HG02970 (cell line): Measurements from ENCODE around the gene SLC7A9.

Experiments
- ATAC-seq: cut with Tn5 transposase; IDR thresholded peaks from one replicate; pipeline ENCODE4 v1.9.1; 2021; ENCODE audit warnings: mild to moderate bottlenecking, moderate library complexity, moderate number of reproducible peaks; ENCODE audit not compliant: unreplicated experiment, low FRiP score

SLC7A9 gene

GRCh38 chr19:32869369-32869965 lies at the start of gene SLC7A9:
TSS of gene SLC7A9 (minus strand) at chr19:32869767. CDS start at chr19:32868534, 1,233 bp downstream.
- no peak for ATAC-seq

DNA sequence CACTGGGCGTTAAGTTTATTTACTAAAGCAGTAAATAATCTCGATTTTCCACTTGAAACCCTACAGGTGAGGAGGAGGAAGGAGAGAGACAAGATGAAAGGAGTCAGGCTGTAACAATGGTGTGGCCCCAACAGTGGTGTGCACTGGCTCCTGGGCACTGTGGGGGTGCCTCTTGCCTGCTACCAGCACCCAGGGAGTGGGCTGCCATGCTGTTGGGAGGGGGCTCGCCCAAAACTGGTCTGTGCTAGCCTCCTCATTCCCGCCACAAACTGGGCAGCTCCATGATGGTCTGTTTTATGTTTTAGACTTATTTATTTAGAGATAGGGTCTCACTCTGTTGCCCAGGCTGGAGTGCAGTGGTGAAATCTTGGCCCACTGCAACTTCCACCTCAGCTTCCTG lies 49.8 kb upstream of the SLC7A9 start:
- ATAC-seq: no peak

GRCh38 chr19:32917616-32917996 lies 48.0 kb upstream of the SLC7A9 start:
- no peak for ATAC-seq

GRCh38 chr19:32916969-32917615 lies 47.5 kb upstream of the SLC7A9 start:
- ATAC-seq: no peak

DNA sequence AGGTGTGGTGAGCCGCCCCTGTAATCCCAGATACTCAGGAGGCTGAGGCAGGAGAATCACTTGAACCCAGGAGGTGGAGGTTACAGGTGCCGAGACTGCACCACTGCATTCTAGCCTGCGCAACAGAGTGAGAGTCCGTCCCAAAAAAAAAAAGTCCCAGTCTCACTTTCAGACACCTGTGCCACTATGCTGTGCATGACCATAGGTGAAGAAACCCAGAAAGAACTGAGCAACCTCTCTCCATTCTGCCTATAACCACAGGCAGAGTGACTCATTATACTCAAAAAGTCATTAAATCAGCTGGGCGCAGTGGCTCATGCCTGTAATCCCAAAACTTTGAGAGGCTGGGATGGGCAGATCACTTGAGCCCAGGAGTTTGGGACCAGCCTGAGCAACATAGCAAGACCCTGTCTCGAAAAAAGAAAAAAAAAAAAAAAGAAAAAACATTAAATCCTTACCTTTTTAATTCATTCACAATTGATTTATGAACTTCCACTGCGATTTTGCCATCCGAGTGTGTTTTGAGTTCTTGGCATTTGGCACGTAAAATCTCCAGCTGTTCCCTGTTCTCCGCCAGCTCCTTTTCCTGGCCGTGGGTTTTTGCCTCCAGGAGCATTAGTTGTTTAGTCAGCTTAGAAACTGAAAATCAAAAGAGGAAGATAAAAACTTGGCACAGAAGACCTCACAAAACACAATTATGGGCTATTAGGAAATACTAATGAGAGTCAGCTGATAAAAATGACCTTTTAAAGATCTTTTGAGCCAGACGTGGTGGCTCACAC lies 45.5 kb upstream of the SLC7A9 start:
- ATAC-seq: no peak

DNA sequence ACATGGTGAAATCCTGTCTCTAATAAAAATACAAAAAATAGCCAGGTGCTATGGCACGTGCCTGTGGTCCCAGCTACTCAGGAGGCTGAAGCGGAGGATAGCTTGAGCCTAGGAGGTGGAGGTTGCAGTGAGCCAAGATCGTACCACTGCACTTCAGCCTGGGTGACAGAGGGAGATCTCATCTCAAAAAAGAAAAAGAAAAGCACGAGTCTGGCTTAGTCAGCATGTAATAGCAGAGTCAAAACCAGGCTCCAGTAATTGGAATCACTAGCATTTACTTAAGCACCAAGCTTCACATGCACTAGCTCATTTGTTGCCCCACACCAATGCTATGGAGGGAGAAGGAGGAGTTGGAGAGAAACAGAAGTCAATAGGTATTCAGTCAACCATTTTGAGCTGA lies 41.9 kb upstream of the SLC7A9 start:
- ATAC-seq: no peak

DNA sequence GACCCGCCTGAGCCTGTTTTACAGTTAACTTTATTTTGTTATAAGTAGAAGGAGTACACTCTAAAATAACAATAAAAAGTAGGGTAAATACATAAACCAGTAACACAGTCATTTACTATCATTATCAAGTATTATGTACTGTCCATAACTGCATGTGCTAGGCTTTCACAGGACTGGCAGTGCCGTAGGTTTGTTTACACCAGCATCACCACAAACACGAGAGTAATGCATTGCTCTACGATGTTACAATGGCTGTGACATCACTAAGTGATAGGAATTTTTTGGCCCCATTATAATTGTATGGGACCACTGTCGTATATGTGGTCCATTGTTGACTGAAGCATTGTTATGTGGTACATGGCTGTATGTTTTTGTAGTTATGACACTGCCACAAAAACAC lies 41.3 kb upstream of the SLC7A9 start:
- no peak for ATAC-seq

GRCh38 chr19:32910094-32910493 lies 40.5 kb upstream of the SLC7A9 start:
- ATAC-seq: no peak

DNA sequence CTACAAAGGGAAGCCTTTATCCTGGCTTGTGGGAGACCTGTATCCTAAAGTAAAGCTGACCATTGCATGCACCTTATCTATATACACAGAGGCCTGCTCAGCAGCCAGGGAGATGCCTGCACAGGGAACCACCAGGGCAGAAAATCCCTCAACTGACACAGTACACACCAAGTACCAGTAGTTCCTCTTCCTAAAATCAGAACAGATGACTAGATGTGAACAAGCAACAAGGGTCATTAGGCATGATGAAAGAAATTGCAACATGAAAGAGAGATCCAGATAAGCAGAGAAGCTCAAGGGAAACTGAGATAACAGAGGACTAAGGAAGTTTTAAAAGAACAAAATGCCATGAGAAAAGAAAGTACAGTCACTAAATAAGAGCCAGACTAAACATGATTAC lies 39.7 kb upstream of the SLC7A9 start:
- ATAC-seq: no peak

GRCh38 chr19:32908641-32909190 lies 39.1 kb upstream of the SLC7A9 start:
- ATAC-seq: no peak

GRCh38 chr19:32902448-32902847 lies 32.9 kb upstream of the SLC7A9 start:
- no peak for ATAC-seq

DNA sequence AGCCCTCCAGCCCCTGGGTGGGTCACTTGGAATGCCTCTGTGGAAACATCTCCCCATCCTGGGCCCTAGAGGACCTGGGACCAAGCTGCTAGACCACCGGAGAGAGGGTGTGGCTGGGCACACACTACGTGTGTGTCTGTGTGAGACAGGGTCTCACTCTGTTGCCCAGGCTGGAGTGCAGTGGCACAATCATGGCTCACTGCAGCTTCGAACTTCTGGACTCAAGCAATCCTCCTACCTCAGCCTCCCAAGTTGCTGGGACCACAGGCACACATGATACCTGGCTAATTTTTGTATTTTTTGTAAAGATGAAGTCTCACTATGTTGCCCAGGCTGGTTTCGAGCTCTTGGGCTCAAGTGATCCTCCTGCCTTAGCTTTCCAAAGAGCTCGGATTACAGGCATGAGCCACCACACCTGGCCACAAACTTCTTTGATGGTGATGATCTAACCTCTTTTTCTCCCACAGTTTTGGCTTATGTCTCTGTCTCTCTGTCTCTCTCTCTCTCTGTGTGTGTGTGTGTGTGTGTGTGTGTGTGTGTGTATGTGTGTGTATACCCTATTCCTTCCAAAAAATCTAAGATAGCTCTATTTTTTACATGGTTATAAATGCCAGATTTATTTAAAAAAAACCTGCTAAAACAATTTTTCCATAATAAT lies 32.1 kb upstream of the SLC7A9 start:
- no peak for ATAC-seq

- ATAC-seq: no peak
Observed at GRCh38 chr19:32896516-32897214, 27.1 kb upstream of the SLC7A9 start.

DNA sequence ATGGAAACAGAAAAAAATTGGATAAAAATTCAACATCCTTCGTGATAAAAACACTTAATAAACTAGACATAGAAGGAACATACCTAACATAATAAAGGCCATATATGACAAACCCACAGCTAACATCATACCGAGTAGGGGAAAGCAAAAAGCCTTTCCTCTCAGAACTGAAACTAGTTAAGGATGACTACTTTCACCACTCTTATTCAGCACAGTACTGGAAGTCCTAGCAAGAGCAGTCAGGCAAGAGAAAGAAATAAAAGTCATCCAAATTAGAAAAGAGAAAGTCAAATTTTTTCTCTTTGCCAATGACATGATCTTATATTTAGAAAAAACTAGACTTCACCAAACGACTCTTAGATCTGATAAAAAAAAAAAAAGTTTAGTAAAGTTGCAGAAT lies 25.8 kb upstream of the SLC7A9 start:
- ATAC-seq: no peak

GRCh38 chr19:32891609-32892008 lies 22.0 kb upstream of the SLC7A9 start:
- ATAC-seq: no peak

DNA sequence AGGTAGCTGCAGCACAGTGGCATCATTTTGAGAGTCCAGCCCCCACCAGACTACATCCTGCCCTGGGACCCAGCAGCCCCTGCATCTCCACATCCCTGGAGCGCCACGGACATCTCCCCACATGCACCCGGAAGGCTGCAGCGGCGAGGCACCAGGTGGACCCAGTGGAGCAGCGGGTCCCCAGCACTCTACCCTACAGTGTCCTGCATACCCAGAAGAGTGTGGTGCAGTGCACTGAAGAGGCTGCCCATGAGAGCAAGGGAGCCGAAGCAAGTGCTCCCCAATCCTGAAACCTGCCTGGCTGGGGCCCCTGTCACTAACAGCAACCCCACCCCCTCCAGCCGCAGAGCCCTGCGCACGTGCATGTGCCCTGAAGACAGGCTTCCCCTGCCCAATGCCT lies 21.3 kb upstream of the SLC7A9 start:
- ATAC-seq: no peak

- no peak for ATAC-seq
Observed at GRCh38 chr19:32890326-32890725, 20.8 kb upstream of the SLC7A9 start.

GRCh38 chr19:32889137-32889934 lies 19.8 kb upstream of the SLC7A9 start:
- no peak for ATAC-seq

DNA sequence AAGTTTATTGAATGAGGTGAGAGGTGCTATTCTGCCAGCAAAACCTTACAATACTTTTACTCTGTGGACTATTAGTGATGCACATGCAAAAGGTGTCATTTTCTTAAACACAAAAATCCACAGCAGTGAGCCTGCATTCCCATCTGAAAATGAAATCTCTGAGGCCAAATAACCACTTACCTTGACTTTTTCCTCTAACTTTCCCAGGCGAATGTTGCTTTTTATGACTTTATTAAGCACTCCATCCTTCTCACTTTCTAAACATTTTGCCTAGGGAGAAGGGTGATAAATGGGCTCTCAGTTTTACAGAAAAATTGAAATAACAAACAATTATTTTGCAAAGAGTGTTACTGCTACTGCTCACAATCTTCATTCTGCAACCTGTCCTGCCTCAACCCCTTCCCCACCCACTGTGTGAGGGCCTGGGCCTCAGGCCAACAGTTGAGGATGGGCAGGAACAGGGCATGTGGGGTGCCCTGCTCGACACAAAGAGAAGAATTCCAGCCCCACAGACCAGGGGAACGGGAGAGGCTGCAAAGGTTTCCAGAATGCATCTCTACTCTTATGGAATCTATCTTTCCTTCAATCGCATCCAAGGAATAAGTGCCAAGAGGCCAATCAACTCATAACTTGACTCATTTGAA lies 18.1 kb upstream of the SLC7A9 start:
- no peak for ATAC-seq
